A673 (cell line): ENCODE data around the gene ORAI1.

ENCODE experiments used
- CTCF ChIP-seq: fragments of 300-800, 200-600 bp; sonication (generic); conservative IDR thresholded peaks from 2 replicates; pipeline ENCODE4 v1.5.1; 2017; ENCODE audit warnings: low read depth, mild to moderate bottlenecking, antibody characterized with exemption, low read length, moderate library complexity, mixed read lengths
- EZH2 ChIP-seq: fragments of 200-600 bp; sonication (generic); IDR thresholded peaks from 2 replicates; pipeline ENCODE4 v1.6.1; 2017; ENCODE audit warnings: borderline replicate concordance, low read depth, mild to moderate bottlenecking, mixed read lengths, antibody characterized with exemption, low read length; ENCODE audit not compliant: poor library complexity, severe bottlenecking

- TF ChIP-seq CTCF = no peak
- TF ChIP-seq EZH2 = no peak
Observed at GRCh38 chr12:121581686-121582429, 44.5 kb upstream of the ORAI1 start.
